Measurements from ENCODE around the gene GINS1. TPM values are rescaled to one million over a fixed set of nuclear protein-coding genes. Genes with fewer than 3 reads are reported as not detected.

Gene GINS1
- total and polyA plus RNA-seq, 11 donors: 0.15 to 3.1 (median 0.36) TPM

- intact Hi-C loops (cut with DNase I): loop anchor here in 3 of 10 donors (5.0 kb wide), 3 partner anchors 37 to 77 kb away; no protein-coding TSS in a partner anchor
- H3K36me3 ChIP-seq: no peaks in the 10 kb centered on the region
- H3K27ac ChIP-seq: peak overlapping the region in 10 of 12 donors; percentile 19 to 92 (median 80)
- ATAC-seq: no peak
- TF ChIP-seq POLR2A (IDR thresholded peaks at IDR 0.05) (no peak), CTCF (IDR thresholded peaks at IDR 0.05) (no peak)
- H3K9me3 ChIP-seq: no peaks in the 10 kb centered on the region
- H3K4me3 ChIP-seq: peak overlapping the region; percentile 67 to 97 (median 87)
- WGBS, 4 donors: 18 to 38% (median 22%) methylated on average over 9 to 19 of the region's 19 CpGs
- no peak for DNase-seq
- H3K4me1 ChIP-seq: peaks cover 0 to 19% (median 7%) of the 10 kb centered on the region in 12 donors
- H3K27me3 ChIP-seq: no peaks in the 10 kb centered on the region
Measured at GRCh38 chr20:25389401-25389857, 18.0 kb upstream of the GINS1 start.

GRCh38 chr20:25389858-25390537, 17.5 kb upstream of the GINS1 start:
- no peak for TF ChIP-seq CTCF (IDR thresholded peaks at IDR 0.05)
- no peak for TF ChIP-seq POLR2A (IDR thresholded peaks at IDR 0.05)
- Histone ChIP-seq H3K4me3 (peak overlapping the region; percentile 67 to 97 (median 87)), H3K27me3 (no peaks in the 10 kb centered on the region), H3K27ac (peak overlapping the region; percentile 40 to 93 (median 83)), H3K4me1 (peaks cover 0 to 19% (median 7%) of the 10 kb centered on the region in 12 donors), H3K9me3 (no peaks in the 10 kb centered on the region), H3K36me3 (no peaks in the 10 kb centered on the region)
- ATAC-seq (peak in 3 of 4 donors; percentile 27 to 53 (median 49)), DNase-seq (peak; percentile 26 to 77 (median 49))
- intact Hi-C loops (cut with DNase I): loop anchor here in 9 of 10 donors (5.0 to 10.0 kb wide), 12 partner anchors 38 to 325 kb away; partner anchors contain the start of genes ENTPD6 (in 8 of the 9), ZNF337 (in 2 of the 9) and NANP (in 1 of the 9)
- 1 to 3% (median 1%) methylated on average over 14 to 67 of the region's 67 CpGs for WGBS, 4 donors

- 1 to 2% (median 1%) methylated on average over 35 to 91 of the region's 91 CpGs for WGBS, 4 donors
- Histone ChIP-seq H3K9me3 (no peaks in the 10 kb centered on the region), H3K4me3 (peak within 1 kb of the TSS; percentile 67 to 97 (median 87)), H3K36me3 (no peaks in the 10 kb centered on the region), H3K27me3 (no peaks in the 10 kb centered on the region), H3K4me1 (peaks cover 0 to 19% (median 7%) of the 10 kb centered on the region in 12 donors), H3K27ac (peak within 1 kb of the TSS; percentile 48 to 93 (median 88))
- TF ChIP-seq CTCF (IDR thresholded peaks at IDR 0.05): peak in 1 of 12 donors; percentile 4
- TF ChIP-seq POLR2A (IDR thresholded peaks at IDR 0.05): peak; percentile 49 to 51
- peak; percentile 99 to 100 (median 100) for ATAC-seq
- peak; percentile 96 to 98 (median 98) for DNase-seq
- intact Hi-C loops (cut with DNase I): loop anchor here in 9 of 10 donors (5.0 to 10.0 kb wide), 10 partner anchors 76 to 326 kb away; partner anchors contain the start of genes ENTPD6 (in 8 of the 9), ZNF337 (in 2 of the 9) and NANP (in 1 of the 9)
Measured at GRCh38 chr20:25390538-25391528, 16.6 kb upstream of the GINS1 start, which contains the start of gene ABHD12. TSS of gene ABHD12 (minus strand) at chr20:25390835. CDS start at chr20:25390703, 132 bp downstream.
